GM21515 (cell line): ENCODE measurements around the gene CC2D2A.
"Not testable (repeated sequence)": the region's sequence is repeated elsewhere in the genome, so short reads cannot be mapped to it uniquely, and the experiment has no call there.

Source experiments
- ATAC-seq: cut with Tn5 transposase; IDR thresholded peaks from one replicate; pipeline ENCODE4 v1.9.1; 2021; ENCODE audit not compliant: unreplicated experiment

The CC2D2A gene

GRCh38 chr4:15556511-15557092 is 86.9 kb downstream of the CC2D2A start:
- no peak for ATAC-seq

- ATAC-seq = no peak
These were observed 88.3 kb downstream of the CC2D2A start for GRCh38 chr4:15557786-15558550.

GRCh38 chr4:15558561-15558960 is 88.9 kb downstream of the CC2D2A start:
- no peak for ATAC-seq

GRCh38 chr4:15562114-15562513 is 92.4 kb downstream of the CC2D2A start:
- ATAC-seq = no peak

GRCh38 chr4:15562623-15563022 is 92.9 kb downstream of the CC2D2A start:
- ATAC-seq = no peak

- no peak for ATAC-seq
These were observed 94.2 kb downstream of the CC2D2A start for GRCh38 chr4:15563871-15564270.

- no peak for ATAC-seq
These were observed 99.1 kb downstream of the CC2D2A start for GRCh38 chr4:15568821-15569220.

GRCh38 chr4:15569746-15570145 is 100.1 kb downstream of the CC2D2A start:
- no peak for ATAC-seq

GRCh38 chr4:15575966-15576365 is 106.3 kb downstream of the CC2D2A start:
- no peak for ATAC-seq

- ATAC-seq = no peak
These were observed 107.8 kb downstream of the CC2D2A start for GRCh38 chr4:15577508-15577907.

- ATAC-seq = no peak
These were observed 115.1 kb downstream of the CC2D2A start for GRCh38 chr4:15584785-15585184.

- ATAC-seq = no peak
These were observed 115.6 kb downstream of the CC2D2A start for GRCh38 chr4:15585331-15585730.

GRCh38 chr4:15586066-15586465 is 116.4 kb downstream of the CC2D2A start:
- ATAC-seq = no peak

- ATAC-seq = no peak
These were observed 118.0 kb downstream of the CC2D2A start for GRCh38 chr4:15587649-15588048.

GRCh38 chr4:15592799-15593198 is 123.1 kb downstream of the CC2D2A start:
- ATAC-seq = no peak

- ATAC-seq = no peak
These were observed 129.0 kb downstream of the CC2D2A start for GRCh38 chr4:15598644-15599043.

GRCh38 chr4:15600176-15600575 is 130.5 kb downstream of the CC2D2A start:
- ATAC-seq = no peak

- ATAC-seq = no peak
These were observed 132.2 kb downstream of the CC2D2A start for GRCh38 chr4:15601862-15602261.

- no peak for ATAC-seq
These were observed 135.9 kb downstream of the CC2D2A start for GRCh38 chr4:15605537-15605936.

- no peak for ATAC-seq
These were observed 141.2 kb downstream of the CC2D2A start for GRCh38 chr4:15610855-15611254.

GRCh38 chr4:15612136-15612535 is 142.5 kb downstream of the CC2D2A start:
- ATAC-seq = no peak

- ATAC-seq = not testable (repeated sequence)
These were observed 145.2 kb downstream of the CC2D2A start for GRCh38 chr4:15614891-15615290.

- ATAC-seq = not testable (repeated sequence)
These were observed 147.7 kb downstream of the CC2D2A start for GRCh38 chr4:15617407-15617806.
